Measurements from ENCODE around the gene CEP63.

DNA sequence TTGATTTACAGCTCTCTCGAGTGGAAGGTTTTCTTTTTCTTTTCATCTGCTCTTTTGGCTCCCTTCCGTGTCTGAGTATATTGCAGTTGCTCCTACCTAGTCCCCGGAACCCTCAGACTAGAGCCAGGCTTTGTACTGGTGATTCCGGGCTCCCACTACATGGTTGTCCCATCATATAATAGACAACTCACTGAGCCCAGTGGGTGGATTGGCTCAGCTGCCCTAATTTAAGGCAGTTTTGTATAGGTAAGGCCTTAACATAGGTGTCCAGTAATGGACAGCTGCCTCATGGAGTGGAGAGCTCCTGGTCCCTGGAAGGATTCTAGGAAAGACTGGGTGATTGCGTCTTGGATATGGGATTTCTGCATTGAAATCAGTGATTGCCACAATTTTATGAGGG is 106.9 kb downstream of the CEP63 start:
- TF ChIP-seq YY1 (IDR thresholded peaks at IDR 0.05; ENCODE audit: insufficient read depth, insufficient read length) = no peak
- TF ChIP-seq ZNF274 (IDR thresholded peaks at IDR 0.05; ENCODE audit: low read depth, low read length) = no peak
- no peak for TF ChIP-seq SUZ12 (IDR thresholded peaks at IDR 0.05; ENCODE audit: extremely low read depth, insufficient read depth, insufficient read length)

All from NT2/D1 (cell line).